H1 (cell line): ENCODE data around the gene SYNDIG1.

ENCODE experiments used
- EZH2 ChIP-seq: fragments of 200-600 bp; sonication (generic); IDR thresholded peaks from 2 replicates; pipeline ENCODE4 v1.7.1; 2012; ENCODE audit warnings: low read depth, mild to moderate bottlenecking, moderate library complexity, low read length, inconsistent platforms; ENCODE audit not compliant: severe bottlenecking
- JUND ChIP-seq: IDR thresholded peaks from 2 replicates; pipeline ENCODE4 v1.6.1; 2011; ENCODE audit warnings: mild to moderate bottlenecking, improper control_type of control experiment, low read length
- POLR2A ChIP-seq, 2 experiments: IDR thresholded peaks; 1 replicate in 1 of 2; 2 replicates in 1 of 2; pipeline ENCODE4 v1.6.1; 2011; ENCODE audit warnings: low read depth in 2 of 2, low read length in 2 of 2, mild to moderate bottlenecking in 2 of 2; ENCODE audit errors: control extremely low read depth in 1 of 2
- POLR2AphosphoS5 ChIP-seq: IDR thresholded peaks from 2 replicates; pipeline ENCODE4 v1.6.1; 2011; ENCODE audit warnings: low read depth, low read length
- TAF1 ChIP-seq: IDR thresholded peaks from 2 replicates; pipeline ENCODE4 v1.6.1; 2011; ENCODE audit warnings: mild to moderate bottlenecking, low read depth, low read length
- ZNF274 ChIP-seq: IDR thresholded peaks from 2 replicates; pipeline ENCODE4 v1.7.0; 2012; ENCODE audit warnings: low read length, borderline replicate concordance; ENCODE audit errors: extremely low read depth
- TF ChIP-seq, protein P1 (sequence below): IDR thresholded peaks from 2 replicates; pipeline ENCODE4 v1.6.1; 2011; ENCODE audit warnings: low read length, improper control_type of control experiment
- TF ChIP-seq, protein P2 (sequence below), 3 experiments: IDR thresholded peaks; 1 replicate in 2 of 3; 2 replicates in 1 of 3; pipeline versions ENCODE4 v1.5.1 to v1.6.1; 2011; ENCODE audit warnings: low read length in 3 of 3, mild to moderate bottlenecking in 3 of 3, inconsistent platforms in 2 of 3, low read depth in 1 of 3, moderate library complexity in 1 of 3; ENCODE audit not compliant: insufficient read depth in 1 of 3; ENCODE audit errors: control extremely low read depth in 1 of 3

DNA sequence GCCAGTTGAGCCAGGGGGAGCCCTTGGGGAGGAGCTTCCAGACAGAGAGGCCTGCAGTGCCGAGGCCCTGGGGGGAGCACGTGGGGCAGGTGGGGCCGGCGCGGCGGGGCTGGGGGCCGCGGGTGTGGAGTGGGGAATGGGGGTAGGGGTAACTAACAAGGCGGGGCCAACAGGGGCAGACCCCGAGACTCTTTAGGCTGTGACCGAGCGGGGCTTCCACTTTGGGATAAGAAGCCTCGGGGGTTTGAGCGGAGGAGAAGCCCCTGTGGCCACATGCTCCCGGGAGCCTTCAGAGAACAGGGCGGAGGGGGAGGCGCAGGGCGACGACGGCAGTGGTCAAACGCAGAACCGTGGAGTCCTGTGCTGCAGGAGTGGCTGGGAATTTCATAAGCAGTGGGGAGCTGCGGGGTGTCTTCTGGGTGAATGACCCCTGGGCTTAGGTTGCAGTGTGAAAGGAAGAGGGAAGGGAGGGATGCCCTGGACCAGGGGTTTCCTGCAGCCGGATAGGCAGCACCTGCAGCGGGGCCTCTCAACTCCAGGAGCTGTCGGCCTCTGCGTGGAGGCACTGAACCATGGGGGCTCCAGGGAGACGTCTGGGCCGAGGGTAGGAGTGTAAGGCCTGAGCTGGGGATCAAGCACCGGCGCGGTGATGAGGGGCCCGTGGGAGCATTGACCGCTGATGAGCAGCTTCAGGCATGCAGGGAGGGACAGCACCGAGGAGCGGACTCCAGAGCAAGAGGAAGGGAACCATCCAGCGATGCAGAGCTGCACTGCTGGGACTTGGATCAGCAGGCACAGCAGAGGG, 121.0 kb downstream of the SYNDIG1 start:
- TF ChIP-seq, protein P1, sequence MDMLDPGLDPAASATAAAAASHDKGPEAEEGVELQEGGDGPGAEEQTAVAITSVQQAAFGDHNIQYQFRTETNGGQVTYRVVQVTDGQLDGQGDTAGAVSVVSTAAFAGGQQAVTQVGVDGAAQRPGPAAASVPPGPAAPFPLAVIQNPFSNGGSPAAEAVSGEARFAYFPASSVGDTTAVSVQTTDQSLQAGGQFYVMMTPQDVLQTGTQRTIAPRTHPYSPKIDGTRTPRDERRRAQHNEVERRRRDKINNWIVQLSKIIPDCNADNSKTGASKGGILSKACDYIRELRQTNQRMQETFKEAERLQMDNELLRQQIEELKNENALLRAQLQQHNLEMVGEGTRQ, result no peak
- TF ChIP-seq ZNF274 (no peak), EZH2 (no peak), TAF1 (no peak), JUND (no peak), POLR2AphosphoS5 (no peak), POLR2A (IDR thresholded peaks at IDR 0.05; ENCODE audit: control extremely low read depth in 1 of 2, low read depth in 2 of 2, low read length in 2 of 2) (no peak)
- TF ChIP-seq, protein P2, sequence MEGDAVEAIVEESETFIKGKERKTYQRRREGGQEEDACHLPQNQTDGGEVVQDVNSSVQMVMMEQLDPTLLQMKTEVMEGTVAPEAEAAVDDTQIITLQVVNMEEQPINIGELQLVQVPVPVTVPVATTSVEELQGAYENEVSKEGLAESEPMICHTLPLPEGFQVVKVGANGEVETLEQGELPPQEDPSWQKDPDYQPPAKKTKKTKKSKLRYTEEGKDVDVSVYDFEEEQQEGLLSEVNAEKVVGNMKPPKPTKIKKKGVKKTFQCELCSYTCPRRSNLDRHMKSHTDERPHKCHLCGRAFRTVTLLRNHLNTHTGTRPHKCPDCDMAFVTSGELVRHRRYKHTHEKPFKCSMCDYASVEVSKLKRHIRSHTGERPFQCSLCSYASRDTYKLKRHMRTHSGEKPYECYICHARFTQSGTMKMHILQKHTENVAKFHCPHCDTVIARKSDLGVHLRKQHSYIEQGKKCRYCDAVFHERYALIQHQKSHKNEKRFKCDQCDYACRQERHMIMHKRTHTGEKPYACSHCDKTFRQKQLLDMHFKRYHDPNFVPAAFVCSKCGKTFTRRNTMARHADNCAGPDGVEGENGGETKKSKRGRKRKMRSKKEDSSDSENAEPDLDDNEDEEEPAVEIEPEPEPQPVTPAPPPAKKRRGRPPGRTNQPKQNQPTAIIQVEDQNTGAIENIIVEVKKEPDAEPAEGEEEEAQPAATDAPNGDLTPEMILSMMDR (IDR thresholded peaks at IDR 0.05; ENCODE audit: control extremely low read depth in 1 of 3, insufficient read depth in 1 of 3, low read depth in 1 of 3, low read length in 3 of 3), result no peak
